Kidney capillary endothelial cell (primary cell): ENCODE data around the gene PHF20.
"Not testable (repeated sequence)": the region's sequence is repeated elsewhere in the genome, so short reads cannot be mapped to it uniquely, and the experiment has no call there.

Experiments
- DNase-seq: peaks from one replicate; pipeline ENCODE4 v3.0.0-alpha.2; 2018; ENCODE audit warnings: low spot score

The PHF20 gene

DNA sequence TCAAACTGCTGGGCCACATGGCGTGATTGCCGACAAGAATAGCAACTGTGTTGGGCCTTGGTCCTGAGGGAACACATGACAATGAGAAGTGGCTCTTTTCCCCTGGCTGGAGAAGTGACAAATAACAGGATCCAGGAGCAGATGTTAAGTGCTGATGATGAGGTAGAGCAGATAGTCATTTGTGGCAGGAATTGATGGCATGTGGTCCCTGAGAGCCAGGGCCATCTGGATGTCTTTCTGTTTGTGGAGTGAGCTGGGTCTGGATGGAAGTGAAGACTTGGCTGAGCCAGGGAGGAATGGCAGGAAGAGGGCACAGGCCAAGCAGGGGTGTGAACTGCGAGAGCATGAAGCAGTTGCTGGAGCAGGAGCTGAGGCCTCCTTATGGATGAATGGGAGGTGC is 114.7 kb downstream of the PHF20 start:
- no peak for DNase-seq

DNA sequence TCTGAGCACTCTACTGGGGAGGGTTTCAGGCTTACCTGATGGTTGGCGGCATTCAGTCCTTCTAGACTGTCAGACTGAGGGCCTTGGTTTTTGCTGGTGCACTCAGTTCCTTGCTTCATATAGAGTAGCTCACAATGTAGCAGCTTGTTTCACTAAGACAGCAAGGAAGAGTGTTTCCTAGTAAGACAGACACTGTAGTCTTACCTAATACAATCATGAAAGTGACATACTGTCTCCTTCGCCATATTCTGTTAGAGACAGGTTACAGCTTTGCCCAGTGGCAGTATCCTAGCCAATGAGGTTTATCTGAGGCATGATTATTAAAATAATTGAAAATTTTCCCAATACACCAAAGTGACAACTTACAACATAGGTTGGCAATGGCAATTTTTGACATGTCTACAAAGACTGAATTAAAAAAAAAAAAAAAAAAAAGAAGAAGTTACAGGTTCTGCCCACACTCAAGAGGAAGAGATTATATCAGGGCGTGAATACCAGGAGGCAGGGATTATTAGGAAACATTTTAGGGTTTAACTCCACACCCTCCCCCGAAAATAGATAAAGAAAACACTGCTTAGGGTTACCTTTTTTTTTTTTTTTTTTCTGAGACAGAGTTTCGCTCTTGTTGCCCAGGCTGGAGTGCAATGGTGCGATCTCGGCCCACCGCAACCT is 115.7 kb downstream of the PHF20 start:
- no peak for DNase-seq

DNA sequence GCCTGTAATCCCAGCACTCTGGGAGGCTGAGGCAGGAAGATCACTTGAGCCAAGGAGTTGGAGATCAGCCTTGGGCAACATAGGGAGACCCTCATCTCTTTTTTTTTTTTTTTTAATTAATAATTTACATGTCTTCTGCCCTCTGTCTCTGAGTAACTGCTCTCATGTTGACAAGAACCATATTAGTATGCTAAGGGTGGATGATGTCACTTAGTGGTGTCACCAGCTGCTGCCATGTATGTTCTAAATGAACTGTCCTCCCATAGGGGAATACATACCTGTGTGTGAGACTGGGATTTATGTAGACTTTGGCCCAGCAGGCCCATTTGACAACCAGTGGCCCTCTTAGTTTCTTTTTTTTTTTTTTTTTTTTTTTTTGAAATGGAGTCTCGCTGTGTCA is 116.8 kb downstream of the PHF20 start:
- no peak for DNase-seq

DNA sequence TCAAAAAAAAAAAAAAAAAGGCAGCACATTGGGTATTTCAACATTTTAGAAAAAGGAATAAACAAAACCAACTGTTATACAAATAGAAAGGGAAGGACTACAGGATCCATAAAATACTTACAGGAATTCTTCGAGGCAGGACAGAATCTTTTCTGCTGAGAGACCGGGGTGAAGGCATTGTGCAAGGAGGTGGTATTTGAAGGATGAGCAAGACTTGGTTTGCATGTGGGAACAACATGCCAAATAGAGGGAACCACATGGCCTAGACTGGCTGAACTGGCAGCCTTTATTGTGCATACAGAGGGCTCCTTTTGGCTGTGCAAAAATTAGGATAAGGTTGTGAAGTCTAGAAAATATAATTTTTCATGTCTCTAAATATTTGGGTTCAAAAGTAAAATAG is 119.6 kb downstream of the PHF20 start:
- DNase-seq = no peak

DNA sequence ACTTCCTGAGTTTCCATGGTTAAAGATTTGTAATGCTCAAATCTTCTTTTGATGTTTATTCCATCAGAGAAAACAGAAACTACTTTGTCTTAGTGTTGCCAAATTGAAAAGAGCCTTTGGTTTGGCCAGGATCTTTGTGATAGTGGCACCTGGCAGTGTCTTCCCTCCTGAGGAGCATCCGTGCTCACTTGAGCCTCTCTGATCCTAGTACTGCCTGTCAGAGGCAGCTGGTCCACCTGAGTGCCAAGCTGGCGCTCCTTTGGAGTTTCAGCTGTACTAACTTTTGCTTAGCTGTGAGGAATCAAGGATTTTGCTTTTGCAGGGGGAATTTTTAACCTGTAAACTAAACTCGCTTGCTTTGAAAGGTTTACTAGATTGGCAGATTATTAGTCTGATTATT is 121.1 kb downstream of the PHF20 start:
- DNase-seq = no peak

DNA sequence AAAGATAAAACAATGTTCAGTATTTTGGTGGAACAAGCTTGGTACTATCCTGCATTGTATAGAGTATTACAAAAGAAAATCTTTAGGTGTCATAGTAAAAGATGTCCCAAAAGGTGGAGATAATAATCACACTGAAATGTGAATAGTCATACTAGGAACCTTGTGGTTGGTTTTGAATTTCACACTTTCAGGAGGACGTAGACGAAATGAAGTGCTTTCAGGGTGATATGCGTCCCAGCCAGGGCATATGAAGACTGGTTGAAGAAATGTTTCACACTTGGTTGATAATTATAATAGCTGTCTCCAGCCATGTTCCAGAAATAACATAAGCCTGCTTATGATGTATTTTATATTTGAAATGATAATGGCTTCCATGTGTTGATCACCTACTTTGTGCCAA is 122.1 kb downstream of the PHF20 start:
- DNase-seq = no peak

DNA sequence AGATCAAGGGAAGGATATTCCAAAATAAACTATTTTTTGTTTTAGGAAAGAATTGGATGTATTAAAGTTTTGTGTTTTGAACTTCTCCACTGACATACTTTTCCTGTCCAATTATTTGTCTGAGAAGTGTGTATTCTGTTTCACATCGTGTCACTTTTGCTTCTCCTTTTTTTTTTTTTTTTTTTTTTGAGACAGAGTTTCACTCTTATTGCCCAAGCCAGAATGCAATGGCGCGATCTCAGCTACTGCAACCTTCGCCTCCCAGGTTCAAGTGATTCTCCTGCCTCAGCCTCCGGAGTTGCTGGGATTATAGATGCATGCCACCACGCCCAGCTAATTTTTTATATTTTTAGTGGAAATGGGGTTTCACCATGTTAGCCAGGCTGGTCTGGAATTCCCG is 123.7 kb downstream of the PHF20 start:
- not testable (repeated sequence) for DNase-seq

DNA sequence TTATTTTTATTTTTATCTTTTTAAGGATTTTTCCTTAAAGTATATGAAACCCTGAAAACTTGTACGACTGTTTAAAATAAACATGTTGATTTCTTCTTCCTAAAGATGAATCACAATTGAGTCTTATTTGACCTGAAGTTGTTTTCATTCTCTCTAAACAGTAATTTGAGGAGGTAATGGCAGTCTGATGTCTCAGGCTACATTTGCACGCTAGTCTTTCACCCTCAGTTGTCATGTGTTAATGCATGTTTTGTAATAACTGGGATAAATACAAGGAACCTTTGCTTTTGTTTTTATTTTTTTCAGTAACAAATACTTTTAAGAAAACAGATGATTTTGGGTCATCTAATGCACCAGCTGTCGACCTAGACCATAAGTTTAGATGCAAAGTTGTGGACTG is 127.2 kb downstream of the PHF20 start:
- no peak for DNase-seq

DNA sequence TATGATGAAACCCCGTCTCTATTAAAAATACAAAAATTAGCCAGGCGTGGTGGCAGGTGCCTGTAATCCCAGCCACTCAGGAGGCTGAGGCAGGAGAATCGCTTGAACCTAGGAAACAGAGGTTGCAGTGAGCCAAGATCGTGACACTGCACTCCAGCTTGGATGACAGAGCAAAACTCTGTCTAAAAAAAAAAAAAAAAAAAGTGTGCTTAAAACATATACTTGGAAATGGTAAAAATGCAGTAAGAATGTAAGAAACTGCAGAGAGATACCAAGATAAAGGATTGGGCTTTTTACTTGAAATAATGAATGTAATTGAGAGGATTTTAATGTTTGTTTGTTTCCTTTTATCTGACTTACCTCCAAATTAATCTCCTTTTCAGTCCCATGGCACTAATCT is 129.4 kb downstream of the PHF20 start:
- not testable (repeated sequence) for DNase-seq

DNA sequence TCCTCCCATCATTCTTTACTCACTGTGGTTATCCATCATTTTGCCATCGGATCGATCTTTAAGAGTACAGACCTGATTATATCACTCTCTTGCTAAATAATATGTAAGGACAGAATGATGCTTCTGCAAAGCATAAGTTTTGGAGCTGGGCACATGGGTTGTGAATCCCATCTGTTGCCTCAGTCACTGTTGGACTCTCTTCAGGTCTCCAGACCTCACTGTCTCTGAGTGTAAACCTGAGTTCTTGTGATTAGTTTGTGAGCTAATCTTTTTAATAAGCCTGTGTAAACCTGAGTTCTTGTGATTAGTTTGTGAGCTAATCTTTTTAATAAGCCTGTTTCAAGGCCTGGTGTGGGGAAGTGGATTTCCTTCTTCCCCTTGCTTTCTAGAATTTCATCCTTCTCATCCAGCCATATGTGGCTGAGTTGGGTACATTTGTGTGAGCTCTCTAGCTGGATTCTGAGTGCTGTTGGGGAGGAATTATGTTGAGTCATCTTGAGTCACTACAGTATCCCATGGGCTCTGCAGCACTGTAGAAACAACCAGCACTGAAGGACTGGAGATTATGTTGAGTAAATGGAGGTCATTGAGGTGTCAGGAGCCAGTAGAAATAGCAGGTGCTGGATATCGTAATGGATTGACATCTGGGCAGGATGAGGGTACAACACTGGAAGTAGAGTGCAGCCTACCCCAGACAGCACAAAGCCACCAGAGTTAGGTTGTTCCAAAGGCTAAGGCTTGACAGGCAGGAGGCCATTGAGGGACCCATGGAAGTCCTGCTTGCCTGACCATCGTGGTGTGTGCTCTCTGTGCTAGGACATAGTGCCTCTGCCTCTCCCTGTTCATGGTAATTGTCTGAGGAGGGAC is 130.1 kb downstream of the PHF20 start:
- DNase-seq = peak; percentile 52

DNA sequence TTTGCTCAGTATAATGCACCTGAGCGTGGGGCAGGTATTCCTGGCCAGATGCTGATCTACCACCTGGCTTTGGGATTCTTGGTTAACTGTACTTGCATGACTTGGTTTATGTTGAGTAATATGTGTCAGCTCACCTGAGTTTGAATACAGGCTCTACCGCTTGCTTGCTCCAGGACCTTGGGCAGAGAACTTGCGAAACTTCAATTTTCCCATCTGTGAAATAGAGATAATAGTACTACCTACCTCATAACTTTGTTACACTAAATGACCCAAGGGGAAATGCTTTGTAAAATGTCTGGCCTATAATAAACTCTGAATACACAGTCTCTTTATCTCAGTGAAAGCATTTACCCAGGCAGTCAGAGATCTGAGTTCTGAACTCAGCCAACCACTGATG is 130.7 kb downstream of the PHF20 start:
- no peak for DNase-seq

DNA sequence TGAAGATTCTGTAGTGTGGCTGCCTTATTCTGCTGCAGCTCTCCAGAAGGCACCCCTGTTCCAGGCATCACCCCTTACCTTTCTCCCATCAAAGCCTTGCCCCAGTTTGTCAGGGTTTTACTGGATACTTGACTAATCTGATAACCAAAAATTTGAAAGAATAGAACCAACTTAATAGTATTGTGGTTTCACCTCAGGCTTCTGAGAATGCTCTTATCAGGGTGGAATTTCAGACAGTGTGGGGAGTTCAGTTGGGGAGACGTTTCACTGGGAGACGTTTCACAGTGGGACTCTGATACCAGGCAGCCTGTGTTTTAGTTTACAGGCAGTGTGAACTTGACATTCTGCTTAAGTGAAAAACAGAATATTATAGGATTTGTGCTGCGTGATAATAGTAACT is 132.0 kb downstream of the PHF20 start:
- no peak for DNase-seq

DNA sequence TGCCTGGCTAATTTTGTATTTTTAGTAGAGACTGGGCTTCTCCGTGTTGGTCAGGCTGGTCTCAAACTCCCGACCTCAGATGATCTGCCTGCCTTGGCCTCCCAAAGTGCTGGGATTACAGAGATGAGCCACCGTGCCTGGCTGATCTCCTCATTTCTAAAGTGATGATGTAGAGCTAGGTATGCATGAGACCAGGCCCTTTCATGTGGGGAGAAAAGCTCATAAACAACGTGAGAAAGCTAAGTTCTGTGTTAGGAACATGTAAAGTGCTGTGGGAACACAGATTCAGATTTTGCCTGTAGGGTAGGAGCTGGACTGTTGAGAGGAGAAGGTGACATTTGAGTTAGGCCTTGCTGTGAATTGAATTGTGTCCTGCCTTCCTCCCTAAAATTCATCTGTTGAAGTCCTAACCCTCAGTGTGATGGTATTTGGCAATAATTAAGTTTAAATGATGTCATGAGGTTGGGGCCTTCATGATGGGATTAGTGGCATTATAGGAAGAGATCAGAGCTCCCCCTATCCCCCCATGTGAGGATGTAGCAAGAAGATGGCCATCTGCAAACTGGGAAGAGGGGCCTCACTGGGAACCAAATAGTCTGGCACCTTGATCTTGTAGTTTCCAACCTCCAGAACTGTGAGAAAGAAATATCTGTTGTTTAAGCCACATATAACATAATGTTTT is 133.3 kb downstream of the PHF20 start:
- DNase-seq = no peak

DNA sequence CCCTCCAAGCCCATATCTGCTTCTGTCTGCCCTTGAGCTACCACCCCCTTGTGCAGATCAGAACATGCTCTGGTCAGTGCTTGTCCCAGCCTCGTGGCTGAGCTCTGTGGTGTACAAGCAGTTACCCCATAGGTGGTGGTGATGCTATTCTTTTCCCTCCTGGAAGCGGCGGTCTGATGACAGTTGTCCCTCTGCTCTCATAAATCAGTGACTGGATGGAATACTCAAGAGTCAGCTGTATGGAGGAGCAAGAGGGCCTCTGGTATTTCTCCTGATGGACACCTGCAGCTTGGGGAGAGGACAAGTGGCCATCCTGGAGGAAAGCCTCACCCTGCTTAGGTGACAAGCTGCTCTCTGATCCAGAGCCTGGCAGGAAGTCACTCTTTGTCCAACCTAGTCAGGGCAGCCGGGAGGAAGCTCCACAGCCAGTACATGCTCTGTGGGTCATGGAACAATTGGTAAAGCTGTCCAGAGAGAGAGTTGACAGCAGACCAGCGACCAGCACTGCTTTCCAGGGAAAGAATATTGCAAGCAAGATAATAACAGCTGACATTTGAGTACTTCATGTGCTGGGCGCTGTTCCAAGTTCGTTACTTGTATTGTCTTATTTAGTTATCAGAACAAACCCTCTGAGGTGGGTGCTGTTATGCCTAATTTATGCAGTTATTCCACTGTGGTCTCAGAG is 135.3 kb downstream of the PHF20 start:
- DNase-seq = peak; percentile 16

DNA sequence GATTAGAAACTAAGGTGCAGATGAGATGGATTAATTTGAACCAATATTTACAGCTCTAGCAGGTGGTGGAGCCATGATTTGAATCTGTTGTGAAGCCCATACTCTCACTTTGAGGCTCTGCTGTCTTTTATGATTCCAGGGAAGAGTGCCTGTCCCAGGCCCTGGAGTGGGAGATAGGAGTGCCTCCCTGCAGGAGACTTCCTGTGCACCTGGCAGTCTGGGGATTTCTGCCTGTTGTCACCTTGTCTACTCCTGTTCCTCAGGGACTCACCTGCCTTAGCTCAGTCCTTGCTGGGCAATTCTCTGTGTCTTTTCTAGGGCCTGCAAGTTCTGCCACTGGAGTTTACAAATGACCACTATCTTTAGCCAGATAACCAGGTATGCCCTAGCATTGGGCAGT is 136.2 kb downstream of the PHF20 start:
- DNase-seq = no peak

DNA sequence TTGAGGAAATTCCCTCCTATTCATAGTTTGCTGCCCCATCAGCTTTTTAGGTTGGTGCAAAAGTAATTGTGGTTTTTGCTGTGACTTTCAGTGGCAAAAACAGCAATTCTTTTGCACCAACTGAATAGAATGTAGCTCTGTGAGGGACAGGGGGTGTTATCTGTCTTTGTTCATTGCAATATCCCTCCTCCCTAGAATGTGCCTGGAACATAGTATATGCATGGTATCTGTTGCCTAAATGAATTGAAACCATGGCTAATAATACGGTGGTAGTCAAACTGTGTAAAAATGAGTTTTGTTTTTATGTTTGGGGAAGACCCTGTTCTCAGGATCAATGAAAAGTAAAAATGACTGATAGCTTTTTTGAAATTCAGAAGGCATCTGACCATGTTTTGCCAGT is 137.4 kb downstream of the PHF20 start:
- DNase-seq = no peak

DNA sequence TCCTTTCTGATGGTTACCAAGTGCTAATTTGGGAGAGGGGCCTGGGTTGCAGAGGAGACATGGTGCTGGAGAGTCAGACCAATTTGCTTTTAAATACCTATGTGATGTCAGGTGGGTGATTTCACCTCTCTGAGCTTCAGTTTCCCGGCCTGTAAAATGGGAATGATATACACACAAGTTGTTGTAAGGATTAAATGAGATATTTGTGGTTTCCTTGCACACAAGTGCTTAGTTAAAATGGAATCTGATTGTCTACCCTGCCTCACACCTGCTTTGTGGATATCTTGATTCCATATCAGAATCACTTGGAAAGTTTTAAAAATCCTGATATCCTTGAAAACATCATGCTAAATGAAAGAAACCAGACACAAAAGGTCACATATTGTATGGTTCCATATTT is 138.0 kb downstream of the PHF20 start:
- no peak for DNase-seq

DNA sequence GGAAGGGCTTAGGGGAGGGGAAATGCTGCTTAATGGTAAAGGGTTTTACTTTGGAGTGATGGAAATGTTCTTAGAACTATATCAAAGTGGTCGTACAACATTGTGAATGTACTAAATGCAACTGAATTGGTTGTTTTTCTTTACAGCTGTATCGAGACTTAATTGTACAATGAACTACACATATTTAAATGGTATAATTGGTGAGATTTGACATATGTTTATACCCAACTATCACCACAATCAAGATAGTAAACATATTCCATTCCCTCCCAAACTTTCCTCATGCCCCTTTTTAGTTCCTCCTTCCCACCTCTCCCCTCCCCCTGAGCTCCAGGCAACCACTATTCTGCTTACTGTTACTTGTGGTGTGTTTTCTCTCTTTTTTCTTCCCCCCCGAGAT is 138.4 kb downstream of the PHF20 start:
- no peak for DNase-seq

DNA sequence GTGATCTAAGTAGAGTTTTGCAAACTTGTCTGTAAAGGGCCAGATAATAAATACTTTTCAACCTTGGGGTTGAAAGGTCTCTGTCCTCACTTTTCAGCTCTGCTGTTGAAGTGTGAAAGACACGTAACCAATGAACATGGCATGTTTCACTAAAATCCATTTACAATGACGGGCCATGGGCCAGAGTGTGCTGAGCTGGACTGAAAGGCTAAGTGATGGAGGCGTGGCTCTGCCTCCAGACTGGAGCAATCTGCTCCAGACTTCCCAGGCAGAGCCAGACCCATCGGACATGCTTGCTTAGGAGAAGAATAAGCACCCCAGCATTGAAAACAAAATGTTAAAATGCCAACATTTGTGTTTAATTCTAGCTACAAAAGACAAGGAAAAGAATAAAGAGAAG is 141.1 kb downstream of the PHF20 start:
- DNase-seq = no peak

DNA sequence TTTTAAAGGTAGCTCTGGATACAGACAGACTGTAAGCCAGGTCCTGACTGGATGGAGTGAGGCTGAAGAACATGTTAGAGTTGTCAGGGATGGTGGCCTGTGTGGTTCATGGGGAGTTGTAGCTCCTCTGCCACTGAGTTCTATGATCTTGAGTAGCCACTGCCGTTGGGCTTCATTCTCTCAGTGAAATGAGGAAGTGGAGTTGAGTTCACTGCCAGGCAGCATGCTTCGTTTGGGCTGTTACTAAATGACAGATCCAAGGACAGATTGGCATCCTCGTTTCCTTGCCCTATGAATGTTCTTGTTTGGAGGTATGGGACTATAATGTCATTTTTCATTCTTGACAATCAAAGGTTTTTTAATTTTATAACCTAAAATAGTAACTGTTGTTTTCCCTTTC is 145.3 kb downstream of the PHF20 start:
- no peak for DNase-seq

DNA sequence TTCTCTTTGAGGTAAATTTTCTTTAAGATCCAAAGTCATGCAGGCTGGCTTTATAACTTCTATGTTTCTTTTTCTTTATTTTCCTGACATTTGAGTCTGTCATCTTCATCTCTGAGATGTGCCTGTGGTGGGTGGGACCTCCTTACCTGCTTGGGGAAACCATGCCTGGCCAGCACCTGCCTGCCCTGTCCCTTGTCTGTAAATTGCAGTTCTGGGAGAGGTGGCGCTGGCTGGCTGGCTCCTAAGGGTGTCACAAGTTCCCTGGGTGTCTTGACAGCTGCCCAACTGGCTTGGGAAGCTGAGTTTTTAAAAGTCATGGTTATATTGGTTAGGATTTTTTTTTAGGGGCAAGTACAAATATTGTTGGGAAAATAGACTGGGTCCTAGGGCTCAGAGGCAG is 146.2 kb downstream of the PHF20 start:
- DNase-seq = no peak

DNA sequence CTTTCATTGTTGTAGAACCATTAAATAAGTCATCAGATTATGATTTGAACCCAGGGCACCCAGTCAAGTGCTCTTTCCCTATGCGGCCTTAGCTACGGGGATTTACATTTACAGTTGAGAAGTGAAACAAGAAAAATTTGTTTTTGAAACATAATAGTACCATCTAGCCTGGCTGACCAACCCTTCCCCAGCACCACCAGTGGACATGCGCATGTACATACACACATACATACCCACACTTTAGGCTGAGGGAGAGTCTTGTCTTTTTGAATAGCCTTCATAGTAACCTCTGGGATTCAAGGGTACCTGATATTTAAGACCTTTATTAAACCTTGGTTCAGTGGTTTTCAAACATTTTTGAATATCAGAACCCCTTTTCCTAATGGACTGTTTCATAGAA is 148.7 kb downstream of the PHF20 start:
- DNase-seq = no peak

DNA sequence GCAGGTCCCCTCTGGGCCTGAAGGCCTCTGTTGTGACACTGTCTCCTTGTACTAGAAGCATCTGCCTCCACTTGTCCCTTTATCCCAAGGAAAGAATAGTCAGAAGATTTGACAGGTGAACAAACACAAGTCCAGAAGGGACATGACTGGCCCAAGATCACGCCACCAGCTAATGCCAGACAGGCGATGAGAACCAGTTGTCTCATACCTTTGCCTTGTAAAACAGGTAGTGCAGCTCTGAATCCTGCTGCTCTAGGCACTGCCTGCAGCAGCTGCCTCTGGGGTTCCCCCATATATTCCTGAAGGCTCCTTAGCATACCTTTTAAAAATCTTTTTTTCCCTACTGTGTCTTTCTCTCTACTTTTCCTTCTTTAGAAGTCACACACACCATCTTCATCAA is 157.5 kb downstream of the PHF20 start:
- DNase-seq = no peak
